Body of pancreas (tissue), 4 donors: ENCODE data around the gene LYSMD3.

Experiments
- POLR2A ChIP-seq, 3 donors: fragments of 450-650 bp; IDR thresholded peaks; one replicate each; pipeline ENCODE4 v1.6.1; 2016; ENCODE audit warnings: antibody characterized with exemption in 3 of 3, mild to moderate bottlenecking in 2 of 3
- TF ChIP-seq, protein P1 (sequence below), 7 experiments: fragments of 450-650 bp in 4 of 7; fragments of 200-600 bp in 3 of 7; sonication (generic) in 3 of 7; IDR thresholded peaks; one replicate each; pipeline ENCODE4 v1.5.1; 2016 to 2019; ENCODE audit warnings: antibody characterized with exemption in 7 of 7

- TF ChIP-seq, protein P1, sequence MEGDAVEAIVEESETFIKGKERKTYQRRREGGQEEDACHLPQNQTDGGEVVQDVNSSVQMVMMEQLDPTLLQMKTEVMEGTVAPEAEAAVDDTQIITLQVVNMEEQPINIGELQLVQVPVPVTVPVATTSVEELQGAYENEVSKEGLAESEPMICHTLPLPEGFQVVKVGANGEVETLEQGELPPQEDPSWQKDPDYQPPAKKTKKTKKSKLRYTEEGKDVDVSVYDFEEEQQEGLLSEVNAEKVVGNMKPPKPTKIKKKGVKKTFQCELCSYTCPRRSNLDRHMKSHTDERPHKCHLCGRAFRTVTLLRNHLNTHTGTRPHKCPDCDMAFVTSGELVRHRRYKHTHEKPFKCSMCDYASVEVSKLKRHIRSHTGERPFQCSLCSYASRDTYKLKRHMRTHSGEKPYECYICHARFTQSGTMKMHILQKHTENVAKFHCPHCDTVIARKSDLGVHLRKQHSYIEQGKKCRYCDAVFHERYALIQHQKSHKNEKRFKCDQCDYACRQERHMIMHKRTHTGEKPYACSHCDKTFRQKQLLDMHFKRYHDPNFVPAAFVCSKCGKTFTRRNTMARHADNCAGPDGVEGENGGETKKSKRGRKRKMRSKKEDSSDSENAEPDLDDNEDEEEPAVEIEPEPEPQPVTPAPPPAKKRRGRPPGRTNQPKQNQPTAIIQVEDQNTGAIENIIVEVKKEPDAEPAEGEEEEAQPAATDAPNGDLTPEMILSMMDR (IDR thresholded peaks at IDR 0.05): no peak
- TF ChIP-seq POLR2A (IDR thresholded peaks at IDR 0.05): no peak
These were observed 23.2 kb downstream of the LYSMD3 start for GRCh38 chr5:90506221-90506620.
